ENCODE data around the gene ETV5.
"Not testable (repeated sequence)": the region's sequence is repeated elsewhere in the genome, so short reads cannot be mapped to it uniquely, and the experiment has no call there.

ETV5 gene

GRCh38 chr3:186060222-186060621, 48.7 kb downstream of the ETV5 start:
- no peak for DNase-seq

GRCh38 chr3:186059192-186059591, 49.7 kb downstream of the ETV5 start:
- DNase-seq: no peak

GRCh38 chr3:186058225-186058624, 50.7 kb downstream of the ETV5 start:
- no peak for DNase-seq

- no peak for DNase-seq
These were observed 51.3 kb downstream of the ETV5 start for GRCh38 chr3:186057594-186057993.

- DNase-seq: peak; percentile 92
These were observed 54.0 kb downstream of the ETV5 start for GRCh38 chr3:186054792-186055352.

GRCh38 chr3:186053954-186054791, 54.7 kb downstream of the ETV5 start:
- peak; percentile 64 for DNase-seq

GRCh38 chr3:186052096-186052840, 56.6 kb downstream of the ETV5 start:
- DNase-seq: no peak

GRCh38 chr3:186049001-186049400, 59.9 kb downstream of the ETV5 start:
- DNase-seq: no peak

- DNase-seq: no peak
These were observed 60.8 kb downstream of the ETV5 start for GRCh38 chr3:186048119-186048518.

- no peak for DNase-seq
These were observed 62.1 kb downstream of the ETV5 start for GRCh38 chr3:186046838-186047237.

GRCh38 chr3:186044968-186045367, 63.9 kb downstream of the ETV5 start:
- DNase-seq: no peak

GRCh38 chr3:186044427-186044826, 64.5 kb downstream of the ETV5 start:
- DNase-seq: no peak

GRCh38 chr3:186042521-186043202, 66.2 kb downstream of the ETV5 start:
- no peak for DNase-seq

- DNase-seq: no peak
These were observed 66.9 kb downstream of the ETV5 start for GRCh38 chr3:186042036-186042435.

GRCh38 chr3:186038360-186038759, 70.5 kb downstream of the ETV5 start:
- no peak for DNase-seq

GRCh38 chr3:186035277-186035676, 73.6 kb downstream of the ETV5 start:
- no peak for DNase-seq

GRCh38 chr3:186032321-186032720, 76.6 kb downstream of the ETV5 start:
- peak; percentile 25 for DNase-seq

GRCh38 chr3:186025993-186026392, 82.9 kb downstream of the ETV5 start:
- not testable (repeated sequence) for DNase-seq

GRCh38 chr3:186025161-186025560, 83.7 kb downstream of the ETV5 start:
- no peak for DNase-seq

- no peak for DNase-seq
These were observed 84.7 kb downstream of the ETV5 start for GRCh38 chr3:186024210-186024609.

GRCh38 chr3:186022931-186023330, 86.0 kb downstream of the ETV5 start:
- no peak for DNase-seq

- DNase-seq: no peak
These were observed 87.1 kb downstream of the ETV5 start for GRCh38 chr3:186021673-186022362.

- not testable (repeated sequence) for DNase-seq
These were observed 87.6 kb downstream of the ETV5 start for GRCh38 chr3:186021250-186021649.
